Activated naive CD8-positive, alpha-beta T cell treated with anti-CD3 and anti-CD28 coated beads, Interleukin-2, amount 10 ng/mL, durations not matched to agents 7 days and 5 days (primary cell): Measurements from ENCODE around the gene UBAC2. TPM values are rescaled to one million over a fixed set of nuclear protein-coding genes. Genes with fewer than 3 reads are reported as not detected.

Experiments
- ATAC-seq: fragments of 150-1000 bp; cut with Tn5 transposase; one replicate; pipeline ENCODE4 v1.10.0; 2021; ENCODE audit warnings: low read depth, moderate library complexity
- POLR2A ChIA-PET: fragments of 350-600 bp; sonication (Branson Sonifier 250); formaldehyde crosslinking; loops from one replicate; lab custom pipeline; 2021; ENCODE audit warnings: antibody characterized with exemption; lab: Charles Lee
- DNase-seq: peaks from one replicate; pipeline ENCODE4 v3.0.0; 2021
- H3K27ac Mint-ChIP-seq: one replicate; pipeline ENCODE4 v1.8.0; 2022; ENCODE audit warnings: mild to moderate bottlenecking, mixed read lengths
- H3K27me3 Mint-ChIP-seq: one replicate; pipeline ENCODE4 v1.8.0; 2022; ENCODE audit warnings: mild to moderate bottlenecking, moderate library complexity, mixed read lengths
- H3K36me3 Mint-ChIP-seq: one replicate; pipeline ENCODE4 v1.8.0; 2021; ENCODE audit warnings: mild to moderate bottlenecking, mixed read lengths
- H3K4me1 Mint-ChIP-seq: one replicate; pipeline ENCODE4 v1.8.0; 2021; ENCODE audit warnings: mixed read lengths
- H3K4me3 Mint-ChIP-seq: one replicate; pipeline ENCODE4 v1.8.0; 2022; ENCODE audit warnings: mild to moderate bottlenecking, moderate library complexity, mixed read lengths
- H3K9me3 Mint-ChIP-seq: one replicate; pipeline ENCODE4 v1.8.0; 2021; ENCODE audit warnings: mixed read lengths
- total RNA-seq, 2 experiments: library from RNA; stranded (reverse); gene quantifications; one replicate each; pipeline ENCODE4 v1.2.3, GENCODE V29; 2021

UBAC2 gene
- total RNA-seq, 2 experiments from 2014 or later = 79.1 to 80.8 TPM

DNA sequence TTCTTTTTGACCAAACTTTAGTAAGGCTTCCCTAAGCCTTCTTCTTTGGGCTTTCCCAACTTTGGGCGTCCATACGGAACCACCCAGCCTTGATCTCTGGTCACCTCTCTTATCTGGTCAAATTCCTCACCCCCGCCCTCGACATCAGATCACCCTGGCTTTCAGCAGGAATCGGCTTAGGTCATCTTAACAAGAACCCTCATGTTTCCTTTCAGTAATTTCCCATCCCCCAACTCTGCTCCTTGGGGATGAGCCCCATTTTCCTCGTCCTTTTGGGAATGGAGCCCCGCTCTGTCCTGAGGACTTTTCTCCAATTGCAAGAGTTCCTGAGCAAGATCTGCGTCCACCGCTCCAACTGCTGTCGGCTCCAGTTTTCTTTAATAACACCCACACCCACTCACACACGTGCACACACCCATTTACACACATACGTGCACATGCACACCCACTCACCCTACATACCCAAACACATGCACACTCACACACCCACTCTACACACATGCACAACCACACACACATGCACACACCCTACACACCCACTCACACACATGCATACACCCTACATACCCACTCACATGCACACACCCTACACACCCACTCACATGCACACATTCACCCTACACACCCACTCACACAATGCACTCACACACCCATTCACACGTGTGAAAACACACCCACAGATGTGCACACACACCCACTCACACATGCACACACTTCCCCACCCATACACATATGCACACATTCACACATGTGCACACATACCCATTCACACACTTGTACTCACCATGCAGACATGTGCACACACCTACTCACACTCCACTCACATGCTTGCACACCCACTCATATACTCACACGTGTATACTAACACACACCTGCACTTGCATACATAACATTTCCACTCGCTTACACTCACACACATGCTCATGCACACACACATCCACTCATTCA is 213.7 kb downstream of the UBAC2 start:
- Mint-ChIP-seq H3K36me3 (peaks cover 11% of the 10 kb centered on the region), H3K4me1 (peaks cover 35% of the 10 kb centered on the region), H3K4me3 (no peak overlapping the region), H3K27me3 (no peaks in the 10 kb centered on the region), H3K9me3 (peaks cover 7% of the 10 kb centered on the region), H3K27ac (no peak overlapping the region)
- ATAC-seq (no peak), DNase-seq (no peak)
- POLR2A ChIA-PET = interaction anchor here (0.6 to 3.1 kb wide), 4 partner anchors 11 to 65 kb away, joined by 3 to 15 read pairs (median 7); no protein-coding TSS in a partner anchor

DNA sequence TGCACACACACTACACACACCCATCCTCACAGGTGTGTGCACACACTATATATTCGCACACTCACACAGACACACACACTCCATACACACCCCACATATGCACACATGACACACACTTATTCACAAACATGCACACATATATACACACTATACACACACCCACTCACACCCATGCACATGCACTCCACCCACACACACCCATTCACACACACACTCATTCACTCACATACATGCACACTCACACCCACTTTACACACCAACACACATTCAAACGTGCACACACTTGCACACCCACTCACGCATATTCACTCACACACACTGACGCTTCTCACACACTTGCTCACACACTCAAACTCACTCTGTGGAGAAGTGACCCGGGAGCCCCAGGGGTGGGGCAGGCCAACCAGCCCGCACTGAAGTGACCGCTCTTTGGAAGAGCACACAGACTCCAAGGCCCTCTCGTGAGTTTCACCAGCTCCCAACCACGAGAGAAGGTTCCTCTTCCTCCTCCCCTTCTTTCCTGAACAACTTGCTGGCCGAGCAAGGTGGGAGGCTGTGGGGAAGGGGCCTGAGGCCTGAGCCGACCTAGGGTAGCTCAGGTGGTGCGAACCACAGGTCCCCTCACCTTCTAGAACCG is 214.5 kb downstream of the UBAC2 start:
- Mint-ChIP-seq H3K27ac (no peak overlapping the region), H3K36me3 (peaks cover 11% of the 10 kb centered on the region), H3K27me3 (no peaks in the 10 kb centered on the region), H3K4me1 (peaks cover 42% of the 10 kb centered on the region), H3K9me3 (peaks cover 7% of the 10 kb centered on the region), H3K4me3 (no peak overlapping the region)
- DNase-seq = no peak
- POLR2A ChIA-PET = interaction anchor here (1.8 to 3.1 kb wide), 2 partner anchors 10 to 19 kb away, joined by 6 to 15 read pairs; no protein-coding TSS in a partner anchor
- ATAC-seq = no peak

DNA sequence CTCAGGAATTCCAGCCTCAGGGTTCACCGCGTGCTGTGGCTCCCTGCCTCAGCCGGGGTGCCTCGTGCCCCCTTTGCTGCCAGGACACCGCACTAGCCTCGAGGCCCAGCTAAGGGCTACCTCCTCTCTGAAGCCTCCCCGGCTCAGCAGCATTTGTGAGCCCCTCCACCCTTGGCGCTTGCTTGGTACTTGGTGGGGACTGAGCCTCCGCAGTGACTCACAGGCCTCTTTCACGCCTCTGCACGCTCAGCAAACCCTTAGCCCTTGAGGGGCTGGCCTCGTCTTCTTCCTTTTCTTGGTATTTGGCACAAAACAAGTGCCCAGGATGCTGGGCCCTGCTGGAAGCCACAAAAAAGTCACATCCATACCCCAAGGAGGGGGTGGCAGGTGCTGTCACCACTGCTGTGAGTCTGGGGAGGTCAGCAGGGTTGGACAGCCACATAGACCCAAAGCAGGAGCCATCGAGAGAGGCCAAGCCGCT is 215.2 kb downstream of the UBAC2 start:
- DNase-seq = no peak
- Mint-ChIP-seq H3K27ac (peak overlapping the region; percentile 76), H3K4me3 (peak overlapping the region; percentile 54), H3K9me3 (peaks cover 7% of the 10 kb centered on the region), H3K27me3 (no peaks in the 10 kb centered on the region), H3K4me1 (peaks cover 48% of the 10 kb centered on the region), H3K36me3 (peaks cover 10% of the 10 kb centered on the region)
- peak; percentile 43 for ATAC-seq
- POLR2A ChIA-PET = interaction anchor here (1.8 to 3.1 kb wide), 2 partner anchors 9 to 19 kb away, joined by 6 to 15 read pairs; no protein-coding TSS in a partner anchor

DNA sequence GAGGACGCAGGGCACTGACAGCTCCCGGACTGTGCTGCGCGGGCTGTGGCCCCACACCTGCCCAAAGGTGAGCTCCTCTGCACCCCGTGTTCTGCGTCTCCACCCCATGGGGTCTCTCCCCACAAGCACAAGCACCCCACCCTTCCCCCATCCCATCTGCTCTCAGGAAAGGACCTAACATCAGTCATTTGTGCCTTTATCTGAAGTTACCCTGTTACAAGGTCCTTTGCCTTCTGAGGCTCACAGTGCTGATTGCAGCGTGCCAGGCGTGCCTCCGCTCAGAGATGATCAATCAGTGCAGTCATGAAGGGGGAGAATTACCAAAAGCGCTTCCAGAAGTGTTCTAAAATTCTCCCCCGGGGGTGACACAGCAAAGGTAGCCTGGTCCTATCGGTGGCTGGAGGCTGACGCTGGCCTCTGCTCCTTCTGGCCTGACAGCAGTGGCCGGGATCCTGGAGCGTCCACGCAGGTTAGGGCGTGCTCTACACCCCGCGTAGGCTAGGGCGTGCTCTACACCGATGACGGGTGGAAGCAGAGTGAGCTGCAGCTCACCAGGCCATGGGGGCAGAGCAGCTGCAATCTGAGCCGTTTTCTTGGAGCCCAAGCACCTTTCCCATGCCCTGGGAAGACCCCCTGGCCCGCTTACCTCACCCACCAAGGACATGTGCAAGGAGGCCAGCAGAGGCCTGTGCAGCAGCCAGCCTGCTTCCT is 215.9 kb downstream of the UBAC2 start:
- peak overlapping the region; percentile 54 for H3K4me3 Mint-ChIP-seq
- H3K36me3 Mint-ChIP-seq = peaks cover 7% of the 10 kb centered on the region
- peak overlapping the region; percentile 76 for H3K27ac Mint-ChIP-seq
- H3K27me3 Mint-ChIP-seq = no peaks in the 10 kb centered on the region
- DNase-seq (no peak), ATAC-seq (peak; percentile 32)
- peaks cover 5% of the 10 kb centered on the region for H3K9me3 Mint-ChIP-seq
- peaks cover 51% of the 10 kb centered on the region for H3K4me1 Mint-ChIP-seq
- POLR2A ChIA-PET = interaction anchor here (1.6 to 3.1 kb wide), 3 partner anchors 9 to 18 kb away, joined by 4 to 15 read pairs (median 6); no protein-coding TSS in a partner anchor

DNA sequence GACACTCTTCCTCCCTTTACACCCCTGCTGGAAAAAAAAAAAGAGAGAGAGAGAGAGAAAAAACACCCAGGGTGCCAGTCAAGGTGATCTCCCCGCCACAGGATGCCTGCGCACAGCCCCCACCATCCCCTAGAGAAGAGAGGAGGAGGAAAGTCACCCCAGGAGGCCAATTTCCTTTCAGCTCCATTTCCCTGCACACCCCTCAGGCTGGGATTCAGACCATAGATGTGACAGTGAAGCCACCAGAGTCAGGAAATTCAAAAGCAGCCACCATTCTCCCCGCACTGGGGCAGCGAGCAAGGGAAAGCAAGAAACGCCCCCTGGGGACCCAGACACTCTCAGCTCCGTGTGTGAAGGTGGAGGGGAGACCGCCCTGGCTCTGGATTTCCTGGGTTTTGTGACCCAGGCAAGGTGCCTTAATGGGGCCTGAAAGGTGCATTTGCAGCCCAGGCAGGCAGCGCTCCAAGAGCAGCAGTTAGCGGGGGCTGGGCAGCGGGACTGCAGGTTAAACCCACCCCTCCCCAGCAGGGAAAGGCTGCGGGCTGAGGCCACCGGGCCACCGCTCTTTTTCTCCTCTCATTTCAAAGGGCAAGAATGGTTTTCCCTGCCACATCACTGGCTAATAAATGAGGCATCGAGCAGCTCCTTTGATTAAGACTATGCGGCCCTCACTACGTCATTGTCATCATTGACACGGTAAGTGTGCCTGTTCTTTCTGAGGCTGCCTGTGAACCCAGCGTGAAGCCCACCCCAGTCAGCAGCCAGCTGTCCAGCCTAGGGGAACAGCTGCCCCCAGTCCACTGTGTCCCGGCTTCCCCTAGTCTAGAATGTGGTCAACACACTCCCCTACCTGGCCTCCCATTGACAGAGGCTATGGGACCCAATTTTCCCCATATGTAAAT is 216.8 kb downstream of the UBAC2 start:
- peaks cover 56% of the 10 kb centered on the region for H3K4me1 Mint-ChIP-seq
- peak; percentile 14 for ATAC-seq
- no peaks in the 10 kb centered on the region for H3K36me3 Mint-ChIP-seq

DNA sequence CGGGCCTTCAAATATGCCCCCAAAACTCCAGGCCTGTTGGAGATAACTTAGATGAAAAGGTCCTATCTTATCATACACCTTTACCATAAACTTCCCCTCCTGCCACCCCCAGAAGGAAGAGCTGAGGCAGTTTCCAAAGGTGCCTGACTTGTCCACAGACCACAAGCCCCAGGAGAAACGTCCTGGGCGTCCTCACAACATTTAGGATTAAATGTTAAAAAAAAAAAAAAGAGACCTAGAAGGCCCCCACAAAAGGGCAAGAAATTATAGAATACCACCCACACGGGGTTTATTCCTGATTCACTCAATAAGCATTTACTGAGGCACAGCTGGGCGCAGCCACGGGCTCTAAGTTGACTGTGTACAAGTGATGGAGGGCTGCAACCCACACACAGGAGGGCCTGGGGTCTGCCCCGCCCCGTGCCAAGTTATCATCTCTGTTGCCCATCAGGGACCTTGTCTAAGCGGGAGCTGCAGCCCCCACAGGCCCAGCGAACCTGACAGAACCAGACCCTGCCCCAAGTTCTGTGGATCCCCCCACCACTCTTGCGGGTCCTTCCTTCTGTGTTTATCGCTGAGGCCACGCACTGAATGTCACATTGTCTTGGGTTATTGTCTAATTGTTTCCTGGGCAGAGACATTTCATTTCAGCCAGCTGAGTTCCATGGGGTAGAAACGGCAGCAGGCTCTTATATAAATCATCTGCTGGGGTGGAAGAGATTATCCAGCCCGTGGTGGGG is 217.6 kb downstream of the UBAC2 start:
- H3K27me3 Mint-ChIP-seq = no peaks in the 10 kb centered on the region
- DNase-seq (no peak), ATAC-seq (no peak)
- no peaks in the 10 kb centered on the region for H3K36me3 Mint-ChIP-seq
- H3K9me3 Mint-ChIP-seq = no peaks in the 10 kb centered on the region
- H3K4me3 Mint-ChIP-seq = peak overlapping the region; percentile 54
- POLR2A ChIA-PET = interaction anchor here (0.5 to 1.6 kb wide), 3 partner anchors 16 to 86 kb away, joined by 3 to 4 read pairs (median 4); no protein-coding TSS in a partner anchor
- H3K4me1 Mint-ChIP-seq = peaks cover 58% of the 10 kb centered on the region
- H3K27ac Mint-ChIP-seq = peak overlapping the region; percentile 76

More for the DNA sequence above, 216.8 kb downstream of the UBAC2 start:
- no peaks in the 10 kb centered on the region for H3K9me3 Mint-ChIP-seq
- no peak for DNase-seq
- H3K4me3 Mint-ChIP-seq = peak overlapping the region; percentile 54
- POLR2A ChIA-PET = interaction anchor here (1.0 to 3.1 kb wide), 3 partner anchors 8 to 30 kb away, joined by 3 to 15 read pairs (median 4); no protein-coding TSS in a partner anchor
- H3K27me3 Mint-ChIP-seq = no peaks in the 10 kb centered on the region
- peak overlapping the region; percentile 76 for H3K27ac Mint-ChIP-seq

DNA sequence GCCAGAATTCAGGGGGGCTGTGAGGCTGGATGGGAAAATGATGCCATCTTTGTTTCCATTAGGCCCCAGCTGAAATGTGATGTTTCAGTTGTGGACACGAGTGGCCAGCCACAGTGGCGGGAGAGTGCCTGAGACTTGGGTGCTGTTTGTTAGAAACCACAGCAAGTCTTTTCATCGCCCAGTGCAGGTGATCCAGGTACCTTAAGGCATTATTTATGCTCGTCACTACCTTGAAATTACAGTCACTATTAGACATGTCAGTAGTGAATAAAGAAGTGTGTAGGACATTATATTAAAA is 218.1 kb downstream of the UBAC2 start:
- peaks cover 62% of the 10 kb centered on the region for H3K4me1 Mint-ChIP-seq
- POLR2A ChIA-PET = interaction anchor here (0.5 kb wide), 1 partner anchor 86 kb away, joined by 4 read pairs; no protein-coding TSS in a partner anchor
- no peaks in the 10 kb centered on the region for H3K27me3 Mint-ChIP-seq
- DNase-seq = no peak
- H3K4me3 Mint-ChIP-seq = no peak overlapping the region
- peaks cover under 1% of the 10 kb centered on the region for H3K36me3 Mint-ChIP-seq
- no peak for ATAC-seq
- no peaks in the 10 kb centered on the region for H3K9me3 Mint-ChIP-seq
- H3K27ac Mint-ChIP-seq = no peak overlapping the region

DNA sequence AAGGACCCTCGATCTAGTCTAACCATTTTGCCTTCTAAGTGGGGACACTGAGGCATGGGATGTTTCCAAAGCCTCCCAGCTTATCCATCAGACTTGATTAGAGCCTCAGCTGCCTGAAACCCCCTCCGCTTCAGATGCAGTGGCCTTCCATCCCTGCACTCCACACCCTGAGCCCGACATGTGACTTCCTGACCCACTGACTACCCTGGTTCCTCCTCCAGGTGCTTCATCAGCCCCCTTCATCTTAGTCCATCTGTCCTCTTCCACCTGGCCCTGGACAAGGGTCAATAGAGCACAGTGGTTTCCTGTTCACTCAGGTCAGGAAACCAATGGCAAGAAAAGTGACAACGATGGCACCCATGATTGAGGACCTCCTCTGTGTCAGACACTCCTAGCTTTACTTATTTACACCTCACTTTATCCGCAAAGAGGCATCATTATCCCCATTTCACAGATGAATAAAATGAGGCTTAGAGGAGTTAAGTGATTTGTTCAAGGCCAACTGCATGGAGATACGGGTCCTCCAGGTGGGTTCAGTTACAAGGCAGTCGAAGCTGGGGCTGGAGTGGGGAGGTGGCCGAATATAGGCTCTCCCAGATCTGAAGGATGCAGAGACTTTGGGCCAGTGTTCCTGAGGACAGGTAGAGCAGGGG is 219.1 kb downstream of the UBAC2 start:
- peak overlapping the region; percentile 81 for H3K4me3 Mint-ChIP-seq
- POLR2A ChIA-PET = interaction anchor here (0.6 to 1.5 kb wide), 6 partner anchors 9 to 220 kb away, joined by 3 to 8 read pairs (median 5); no protein-coding TSS in a partner anchor
- DNase-seq (peak; percentile 22), ATAC-seq (no peak)
- peaks cover 1% of the 10 kb centered on the region for H3K36me3 Mint-ChIP-seq
- H3K4me1 Mint-ChIP-seq = peaks cover 64% of the 10 kb centered on the region
- no peaks in the 10 kb centered on the region for H3K27me3 Mint-ChIP-seq
- no peaks in the 10 kb centered on the region for H3K9me3 Mint-ChIP-seq
- peak overlapping the region; percentile 87 for H3K27ac Mint-ChIP-seq

DNA sequence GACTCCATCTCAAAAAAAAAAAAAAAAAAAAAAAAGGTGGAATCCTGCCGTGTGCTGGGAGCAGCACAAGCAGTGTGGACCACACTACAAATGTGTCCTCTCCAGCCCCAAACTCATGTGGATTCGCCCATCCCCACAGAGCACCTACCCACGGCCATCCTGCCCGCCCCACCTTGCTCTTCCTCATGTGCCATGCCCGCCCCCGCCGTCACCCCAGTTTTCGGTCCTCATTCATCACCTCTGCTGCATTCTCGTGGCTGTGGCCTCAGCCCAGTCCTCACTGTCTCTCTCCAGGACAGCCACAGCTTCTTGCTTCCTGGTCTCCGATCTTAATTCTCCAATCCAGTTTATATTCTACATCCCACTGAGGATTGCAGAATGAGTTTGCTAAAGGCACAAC is 220.6 kb downstream of the UBAC2 start:
- Mint-ChIP-seq H3K4me1 (peaks cover 71% of the 10 kb centered on the region), H3K36me3 (peaks cover 1% of the 10 kb centered on the region), H3K9me3 (no peaks in the 10 kb centered on the region), H3K4me3 (no peak overlapping the region), H3K27ac (peak overlapping the region; percentile 33), H3K27me3 (no peaks in the 10 kb centered on the region)
- no peak for DNase-seq
- POLR2A ChIA-PET = no interaction called here
- no peak for ATAC-seq

DNA sequence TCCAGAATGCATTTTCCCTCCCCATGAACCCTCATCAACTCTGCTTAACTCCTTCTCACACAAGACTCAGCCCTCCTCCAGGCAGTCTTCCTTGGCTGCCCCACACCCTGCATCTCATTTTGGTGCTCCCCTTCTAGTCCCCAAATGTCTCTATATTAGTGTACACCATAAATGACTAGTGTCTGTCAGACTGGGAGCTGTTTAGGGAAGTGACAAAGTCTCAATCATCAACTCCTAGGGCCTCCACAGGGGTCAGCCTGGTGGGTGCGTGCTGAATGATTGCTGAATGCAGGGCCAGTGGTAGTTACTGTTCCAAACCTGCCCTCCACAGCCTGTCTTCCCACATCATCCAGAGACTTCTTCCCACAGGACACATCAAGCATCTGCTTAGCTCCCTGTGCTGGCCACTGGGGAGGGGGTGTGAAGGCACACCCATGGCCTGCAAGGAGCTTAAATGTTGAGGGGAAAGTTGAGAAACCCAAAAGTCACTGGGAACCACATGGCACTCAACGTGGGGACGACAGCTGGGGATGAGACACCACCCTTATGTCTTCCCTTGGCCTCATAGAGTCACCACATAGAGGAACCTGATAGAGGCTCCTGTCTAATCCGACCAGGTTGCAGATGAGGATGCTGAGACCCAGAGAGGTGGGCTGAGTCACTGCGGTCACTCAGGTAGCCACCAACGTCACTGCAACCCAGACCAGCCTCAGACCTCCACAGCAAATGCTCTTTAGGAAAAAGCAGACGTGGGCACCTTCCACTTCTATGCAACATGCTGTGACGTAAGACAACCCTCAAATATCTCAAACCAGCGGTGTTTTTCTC is 221.3 kb downstream of the UBAC2 start:
- DNase-seq (no peak), ATAC-seq (no peak)
- peak overlapping the region; percentile 9 for H3K4me3 Mint-ChIP-seq
- peaks cover 67% of the 10 kb centered on the region for H3K4me1 Mint-ChIP-seq
- H3K36me3 Mint-ChIP-seq = peaks cover 1% of the 10 kb centered on the region
- no peaks in the 10 kb centered on the region for H3K27me3 Mint-ChIP-seq
- no peaks in the 10 kb centered on the region for H3K9me3 Mint-ChIP-seq
- POLR2A ChIA-PET = no interaction called here
- peak overlapping the region; percentile 39 for H3K27ac Mint-ChIP-seq
